ENCODE data around the gene ACVRL1. TPM values are rescaled to one million over a fixed set of nuclear protein-coding genes. Genes with fewer than 3 reads are reported as not detected.

Gene ACVRL1
- total RNA-seq, 4 donors from 2014 or later: 81.4 to 271 (median 124) TPM

- no peak for TF ChIP-seq CTCF (IDR thresholded peaks at IDR 0.05; ENCODE audit: low read depth)
Measured at GRCh38 chr12:51874486-51874885, 32.8 kb upstream of the ACVRL1 start.

DNA sequence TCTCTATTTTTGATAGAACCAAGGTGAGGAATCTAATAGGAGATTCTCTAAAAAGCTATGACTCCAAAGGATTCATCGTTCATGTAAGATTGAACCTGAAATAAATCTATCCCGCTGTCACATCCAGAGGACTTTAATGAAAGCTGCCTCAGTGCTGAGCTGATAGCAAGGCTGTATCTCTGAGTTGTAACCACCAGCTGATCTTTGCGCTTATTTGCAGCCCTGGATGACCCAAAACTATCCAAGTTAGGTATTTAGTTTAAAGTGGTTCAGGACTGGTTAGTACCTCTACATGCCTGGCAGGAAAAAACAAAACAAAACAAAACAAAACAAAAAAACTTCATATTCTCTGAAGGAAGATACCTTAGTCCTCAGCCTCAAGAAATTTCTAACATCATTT lies 28.2 kb upstream of the ACVRL1 start:
- no peak for TF ChIP-seq CTCF (IDR thresholded peaks at IDR 0.05; ENCODE audit: low read depth)

DNA sequence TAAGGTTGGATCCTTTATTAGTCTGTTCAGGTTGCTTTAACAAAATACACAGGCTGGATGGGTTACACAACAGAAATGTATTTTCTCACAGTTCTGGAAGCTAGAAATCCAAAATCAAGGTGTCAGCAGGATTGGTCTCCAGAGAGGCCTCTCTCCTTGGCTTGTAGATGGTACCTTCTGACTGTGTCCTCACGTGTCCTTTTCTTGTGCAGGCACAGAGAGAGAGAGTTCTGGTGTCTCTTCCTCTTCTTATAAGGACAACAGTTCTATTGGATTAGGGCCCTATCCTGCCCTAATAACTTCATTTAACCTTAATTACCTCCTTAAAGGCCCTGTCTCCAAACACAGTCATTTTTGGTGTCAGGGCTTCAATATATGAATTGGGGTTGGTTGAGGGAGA lies 24.0 kb upstream of the ACVRL1 start:
- TF ChIP-seq CTCF (IDR thresholded peaks at IDR 0.05; ENCODE audit: low read depth): no peak

GRCh38 chr12:51883998-51884675 lies 23.2 kb upstream of the ACVRL1 start:
- TF ChIP-seq CTCF (IDR thresholded peaks at IDR 0.05; ENCODE audit: low read depth): no peak

DNA sequence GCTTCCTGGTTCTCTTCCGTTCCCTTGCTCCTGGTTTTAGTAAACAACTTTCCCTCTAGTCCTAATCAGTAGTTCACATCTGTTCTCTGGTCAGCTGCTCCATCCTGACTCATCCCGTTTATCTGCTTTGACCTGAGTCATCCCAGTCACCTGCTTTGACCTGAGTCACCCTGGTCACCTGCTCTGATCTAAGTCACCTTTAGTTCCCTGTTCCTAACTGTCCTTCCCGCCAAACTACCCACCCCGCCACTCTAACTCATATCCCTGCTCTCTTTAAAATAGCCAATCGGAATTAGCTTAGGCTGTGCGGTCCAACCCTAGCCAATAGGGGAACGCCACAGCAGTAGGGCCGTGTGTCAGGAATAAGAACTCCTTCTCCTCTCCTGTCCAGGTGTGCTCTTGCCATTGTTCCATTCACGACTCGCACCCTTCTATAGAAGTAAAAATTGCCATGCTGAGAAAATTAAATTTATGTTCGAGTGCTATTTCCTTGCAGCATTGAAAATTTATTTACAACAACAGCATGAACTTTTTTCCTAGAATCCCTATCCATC lies 22.6 kb upstream of the ACVRL1 start:
- no peak for TF ChIP-seq CTCF (IDR thresholded peaks at IDR 0.05; ENCODE audit: low read depth)

GRCh38 chr12:51886021-51886710 lies 21.1 kb upstream of the ACVRL1 start:
- TF ChIP-seq CTCF (IDR thresholded peaks at IDR 0.05; ENCODE audit: low read depth): no peak

DNA sequence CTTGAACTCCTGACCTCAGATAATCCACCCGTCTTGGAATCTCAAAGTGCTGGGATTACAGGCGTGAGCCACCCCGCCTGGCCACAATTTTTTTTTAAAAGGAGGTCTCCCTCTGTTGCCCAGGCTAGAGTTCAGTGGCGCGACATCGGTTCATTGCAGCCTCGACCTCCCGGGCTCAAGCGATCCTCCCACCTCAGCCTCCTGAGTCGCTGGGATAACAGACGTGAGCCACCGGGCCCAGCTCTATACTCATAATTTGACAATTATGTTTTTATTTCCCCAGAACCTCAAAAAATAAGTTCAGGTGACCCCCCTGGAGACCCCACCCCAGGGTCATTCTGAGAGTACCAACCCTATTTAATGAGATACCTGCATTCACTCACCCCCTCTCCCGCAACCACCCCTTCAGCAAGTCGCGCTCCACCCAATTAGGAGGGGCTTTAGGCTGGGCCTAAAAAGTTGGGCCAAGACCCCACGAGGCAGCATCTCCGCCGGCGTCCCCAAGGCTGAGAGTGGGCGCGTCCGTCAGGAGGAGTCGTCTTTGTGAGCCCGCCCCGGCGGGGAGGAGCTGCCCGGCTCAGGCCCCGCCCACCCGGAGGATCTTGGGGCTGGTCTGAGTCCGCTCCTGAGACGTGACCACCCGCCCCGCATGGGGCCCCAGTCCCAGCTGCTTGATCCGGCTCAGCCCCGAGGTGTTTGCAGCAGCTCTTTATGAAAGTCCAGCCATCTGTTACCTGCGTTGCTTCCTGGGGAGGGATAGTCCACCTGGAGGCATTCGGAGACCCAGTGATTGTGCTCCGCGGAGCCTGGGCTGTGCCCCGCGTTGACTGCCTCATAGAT lies 19.6 kb upstream of the ACVRL1 start, which contains the start of gene ANKRD33:
Gene ANKRD33, plus strand, starts transcription at position 628 of the 840 bp plus-strand sequence. Its CDS starts 84 bp downstream, at position 712.
- TF ChIP-seq CTCF (IDR thresholded peaks at IDR 0.05; ENCODE audit: low read depth): no peak

All from subcutaneous adipose tissue (tissue), 4 donors.